WERI-Rb-1 (cell line): ENCODE data around the gene HDGF.

ENCODE experiments used
- DNase-seq: peaks from one replicate; pipeline ENCODE4 v3.0.0-alpha.2; 2020
- H3K27ac ChIP-seq: fragments of 250-450 bp; sonication (Bioruptor Pico); 2 replicates; pipeline ENCODE4 v1.5.1; 2020; ENCODE audit warnings: mild to moderate bottlenecking, moderate library complexity
- H3K27me3 ChIP-seq: fragments of 250-450 bp; sonication (Bioruptor Pico); 2 replicates; pipeline ENCODE4 v1.5.1; 2021; ENCODE audit warnings: mild to moderate bottlenecking, low read depth, moderate library complexity; ENCODE audit not compliant: insufficient read depth, severe bottlenecking
- H3K36me3 ChIP-seq: fragments of 250-450 bp; sonication (Bioruptor Pico); 2 replicates; pipeline ENCODE4 v1.5.1; 2020; ENCODE audit warnings: mild to moderate bottlenecking, moderate library complexity
- H3K4me3 ChIP-seq: 2 replicates; pipeline ENCODE4 v1.5.1; 2011; ENCODE audit warnings: low read depth, mild to moderate bottlenecking, control low read depth, low read length
- H3K9me3 ChIP-seq: fragments of 250-450 bp; sonication (Bioruptor Pico); 2 replicates; pipeline ENCODE4 v1.5.1; 2021; ENCODE audit warnings: mild to moderate bottlenecking, moderate library complexity; ENCODE audit not compliant: severe bottlenecking
- CTCF ChIP-seq: IDR thresholded peaks from 2 replicates; pipeline ENCODE4 v1.5.1; 2011; ENCODE audit warnings: low read depth, mild to moderate bottlenecking, control low read depth, inconsistent platforms, low read length

HDGF gene

GRCh38 chr1:156794506-156795373 is 43.3 kb upstream of the HDGF start:
- H3K27me3 ChIP-seq, result no peaks in the 10 kb centered on the region
- H3K4me3 ChIP-seq, result no peak overlapping the region
- TF ChIP-seq CTCF, result no peak
- no peaks in the 10 kb centered on the region for H3K9me3 ChIP-seq
- DNase-seq, result no peak
- H3K36me3 ChIP-seq, result peaks cover 100% of the 10 kb centered on the region
- no peak overlapping the region for H3K27ac ChIP-seq

- peaks cover 84% of the 10 kb centered on the region for H3K36me3 ChIP-seq
Observed at GRCh38 chr1:156789621-156790318, 38.3 kb upstream of the HDGF start.

GRCh38 chr1:156788136-156788535 is 36.7 kb upstream of the HDGF start:
- no peak for DNase-seq
- H3K27me3 ChIP-seq, result no peaks in the 10 kb centered on the region
- no peak overlapping the region for H3K27ac ChIP-seq
- H3K36me3 ChIP-seq, result peaks cover 84% of the 10 kb centered on the region
- TF ChIP-seq CTCF, result no peak
- no peaks in the 10 kb centered on the region for H3K9me3 ChIP-seq
- H3K4me3 ChIP-seq, result no peak overlapping the region

More at GRCh38 chr1:156789621-156790318, 38.3 kb upstream of the HDGF start:
- H3K9me3 ChIP-seq, result no peaks in the 10 kb centered on the region
- H3K4me3 ChIP-seq, result no peak overlapping the region
- H3K27me3 ChIP-seq, result no peaks in the 10 kb centered on the region
- no peak for TF ChIP-seq CTCF
- DNase-seq, result no peak
- H3K27ac ChIP-seq, result no peak overlapping the region

- no peak overlapping the region for H3K27ac ChIP-seq
- no peak for TF ChIP-seq CTCF
- no peaks in the 10 kb centered on the region for H3K27me3 ChIP-seq
- DNase-seq, result no peak
- no peak overlapping the region for H3K4me3 ChIP-seq
- no peaks in the 10 kb centered on the region for H3K9me3 ChIP-seq
- H3K36me3 ChIP-seq, result peaks cover 84% of the 10 kb centered on the region
Observed at GRCh38 chr1:156786640-156787039, 35.2 kb upstream of the HDGF start.

GRCh38 chr1:156785458-156785857 is 34.0 kb upstream of the HDGF start:
- H3K27ac ChIP-seq, result no peak overlapping the region
- no peak for TF ChIP-seq CTCF
- no peak overlapping the region for H3K4me3 ChIP-seq
- H3K36me3 ChIP-seq, result peaks cover 84% of the 10 kb centered on the region
- no peaks in the 10 kb centered on the region for H3K27me3 ChIP-seq
- no peak for DNase-seq
- no peaks in the 10 kb centered on the region for H3K9me3 ChIP-seq
